ENCODE data around the gene SSB. TPM values are rescaled to one million over a fixed set of nuclear protein-coding genes. Genes with fewer than 3 reads are reported as not detected.

The SSB gene
- total and polyA plus RNA-seq, 4 experiments from 2014 or later = 112 to 149 (median 113) TPM

GRCh38 chr2:169771612-169772011, 27.1 kb upstream of the SSB start:
- Mint-ChIP-seq H3K27ac (no peak overlapping the region), H3K36me3 (no peaks in the 10 kb centered on the region), H3K27me3 (peaks cover 4 to 15% of the 10 kb centered on the region in 2 donors), H3K9me3 (no peaks in the 10 kb centered on the region), H3K4me3 (no peak overlapping the region), H3K4me1 (peaks cover 7 to 17% (median 13%) of the 10 kb centered on the region in 4 donors)
- no peak overlapping the region for H3K4me3 ChIP-seq (ENCODE audit: low read length in 2 of 2)
- POLR2A ChIA-PET (ENCODE audit: partially characterized antibody) = no interaction called here
- no peak overlapping the region for H3K27ac ChIP-seq (ENCODE audit: low read depth, low read length)
- H3K36me3 ChIP-seq (ENCODE audit: insufficient read depth, low read length) = no peaks in the 10 kb centered on the region
- intact Hi-C loops (cut with micrococcal nuclease) = no loop called here
- DNase-seq = no peak
- CTCF ChIA-PET (ENCODE audit: partially characterized antibody) = no interaction called here
- peaks cover 19% of the 10 kb centered on the region for H3K4me1 ChIP-seq (ENCODE audit: insufficient read depth, low read length)
- H3K9me3 ChIP-seq (ENCODE audit: control insufficient read depth in 1 of 2, low read length in 2 of 2) = no peaks in the 10 kb centered on the region
- no peaks in the 10 kb centered on the region for H3K27me3 ChIP-seq (ENCODE audit: insufficient read depth, low read length)

DNA sequence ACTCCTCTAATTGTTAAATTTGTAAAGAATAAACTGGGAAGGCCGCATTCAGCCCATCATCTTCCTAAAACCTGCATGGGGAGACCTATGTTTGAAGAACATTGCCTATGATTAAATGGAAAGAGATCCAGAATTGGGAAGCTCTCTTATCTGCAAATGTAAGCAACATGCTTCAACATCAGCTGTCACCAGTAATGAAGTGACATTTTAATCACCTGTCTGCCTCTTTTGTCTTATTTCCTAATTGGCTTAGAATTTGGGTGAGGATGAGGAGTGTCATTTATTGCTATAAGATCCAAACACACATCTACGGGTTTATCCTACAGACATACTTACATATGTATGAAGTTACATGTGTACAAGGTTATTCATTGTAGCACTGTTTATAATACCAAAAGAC, 26.0 kb upstream of the SSB start:
- Histone ChIP-seq H3K4me1 (ENCODE audit: insufficient read depth, low read length) (peaks cover 14% of the 10 kb centered on the region), H3K4me3 (ENCODE audit: low read length in 2 of 2) (no peak overlapping the region), H3K9me3 (ENCODE audit: control insufficient read depth in 1 of 2, low read length in 2 of 2) (no peaks in the 10 kb centered on the region), H3K27ac (ENCODE audit: low read depth, low read length) (no peak overlapping the region), H3K36me3 (ENCODE audit: insufficient read depth, low read length) (no peaks in the 10 kb centered on the region), H3K27me3 (ENCODE audit: insufficient read depth, low read length) (no peaks in the 10 kb centered on the region)
- H3K27ac Mint-ChIP-seq = no peak overlapping the region
- peaks cover under 1 to 11% (median 7%) of the 10 kb centered on the region in 4 donors for H3K4me1 Mint-ChIP-seq
- ChIA-PET CTCF (ENCODE audit: partially characterized antibody) (interaction anchor here (0.9 kb wide), 1 partner anchor 663 kb away, joined by 4 read pairs; no protein-coding TSS in a partner anchor), POLR2A (ENCODE audit: partially characterized antibody) (no interaction called here)
- H3K27me3 Mint-ChIP-seq = peaks cover 4 to 9% of the 10 kb centered on the region in 2 donors
- no peaks in the 10 kb centered on the region for H3K9me3 Mint-ChIP-seq
- DNase-seq = no peak
- intact Hi-C loops (cut with micrococcal nuclease) = no loop called here
- no peaks in the 10 kb centered on the region for H3K36me3 Mint-ChIP-seq
- H3K4me3 Mint-ChIP-seq = no peak overlapping the region

- H3K36me3 Mint-ChIP-seq = no peaks in the 10 kb centered on the region
- Histone ChIP-seq H3K36me3 (ENCODE audit: insufficient read depth, low read length) (no peaks in the 10 kb centered on the region), H3K4me3 (ENCODE audit: low read length in 2 of 2) (no peak overlapping the region), H3K4me1 (ENCODE audit: insufficient read depth, low read length) (no peaks in the 10 kb centered on the region), H3K27me3 (ENCODE audit: insufficient read depth, low read length) (no peaks in the 10 kb centered on the region), H3K9me3 (ENCODE audit: control insufficient read depth in 1 of 2, low read length in 2 of 2) (no peaks in the 10 kb centered on the region), H3K27ac (ENCODE audit: low read depth, low read length) (no peak overlapping the region)
- DNase-seq = no peak
- ChIA-PET CTCF (ENCODE audit: partially characterized antibody) (interaction anchor here (2.1 kb wide), 1 partner anchor 11 kb away, joined by 6 read pairs; no protein-coding TSS in a partner anchor), POLR2A (ENCODE audit: partially characterized antibody) (no interaction called here)
- intact Hi-C loops (cut with micrococcal nuclease) = no loop called here
- peaks cover 0 to 1% of the 10 kb centered on the region in 2 donors for H3K27me3 Mint-ChIP-seq
- H3K4me3 Mint-ChIP-seq = no peak overlapping the region
- no peak overlapping the region for H3K27ac Mint-ChIP-seq
- H3K9me3 Mint-ChIP-seq = no peaks in the 10 kb centered on the region
- H3K4me1 Mint-ChIP-seq = no peaks in the 10 kb centered on the region
Observed at GRCh38 chr2:169775354-169775753, 23.3 kb upstream of the SSB start.

DNA sequence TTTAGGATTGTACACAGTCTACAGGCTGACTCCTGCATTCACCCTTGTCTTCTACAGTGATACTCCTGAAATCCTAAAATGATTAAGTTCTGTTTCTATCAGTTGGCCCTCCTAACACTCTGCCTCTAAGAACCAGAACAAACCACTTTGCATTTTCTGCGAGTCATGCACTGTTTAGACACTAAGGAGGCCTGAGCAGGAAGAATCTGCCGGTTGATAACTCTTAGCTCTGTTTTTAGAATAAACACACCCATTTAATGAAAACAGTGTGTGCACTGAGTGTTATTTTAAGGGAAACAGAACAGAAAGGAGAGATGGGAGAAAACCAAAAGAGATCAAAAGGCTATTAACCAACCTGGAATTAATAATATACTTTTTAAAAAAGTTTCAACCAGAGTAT, 22.9 kb upstream of the SSB start:
- ChIA-PET POLR2A (ENCODE audit: partially characterized antibody) (no interaction called here), CTCF (ENCODE audit: partially characterized antibody) (interaction anchor here (2.1 kb wide), 1 partner anchor 11 kb away, joined by 6 read pairs; no protein-coding TSS in a partner anchor)
- H3K27ac Mint-ChIP-seq = no peak overlapping the region
- no peaks in the 10 kb centered on the region for H3K4me1 Mint-ChIP-seq
- H3K27ac ChIP-seq (ENCODE audit: low read depth, low read length) = no peak overlapping the region
- no peaks in the 10 kb centered on the region for H3K9me3 ChIP-seq (ENCODE audit: control insufficient read depth in 1 of 2, low read length in 2 of 2)
- no peak for DNase-seq
- H3K9me3 Mint-ChIP-seq = no peaks in the 10 kb centered on the region
- H3K4me3 ChIP-seq (ENCODE audit: low read length in 2 of 2) = no peak overlapping the region
- no peaks in the 10 kb centered on the region for H3K4me1 ChIP-seq (ENCODE audit: insufficient read depth, low read length)
- intact Hi-C loops (cut with micrococcal nuclease) = no loop called here
- H3K36me3 Mint-ChIP-seq = no peaks in the 10 kb centered on the region
- H3K4me3 Mint-ChIP-seq = no peak overlapping the region
- H3K27me3 Mint-ChIP-seq = peaks cover 0 to 1% of the 10 kb centered on the region in 2 donors
- no peaks in the 10 kb centered on the region for H3K27me3 ChIP-seq (ENCODE audit: insufficient read depth, low read length)
- H3K36me3 ChIP-seq (ENCODE audit: insufficient read depth, low read length) = no peaks in the 10 kb centered on the region

DNA sequence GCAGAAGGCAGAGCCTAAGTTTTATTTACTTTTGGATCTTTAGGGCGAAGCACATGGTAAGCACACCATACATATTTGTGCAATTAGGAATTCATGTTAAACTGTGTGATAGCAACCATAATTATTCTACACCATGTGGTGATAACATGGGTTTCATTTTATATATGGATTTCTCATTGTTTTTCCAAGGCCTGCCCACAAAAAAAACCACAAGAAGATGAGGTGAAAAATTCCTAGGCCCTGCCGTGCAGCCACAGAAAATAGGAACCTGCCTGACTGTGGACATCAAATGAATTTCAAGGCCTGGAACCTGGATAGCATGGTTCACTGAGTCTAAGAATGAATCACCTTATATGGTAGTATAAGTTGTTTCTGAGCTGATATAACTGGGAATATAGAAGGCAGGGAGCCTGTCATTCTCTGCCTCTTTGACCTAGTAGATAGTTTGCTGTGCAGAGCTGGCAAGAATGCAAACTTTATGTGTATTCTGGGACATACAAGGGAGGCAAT, 22.4 kb upstream of the SSB start:
- no peak overlapping the region for H3K27ac Mint-ChIP-seq
- no peak for DNase-seq
- H3K4me3 ChIP-seq (ENCODE audit: low read length in 2 of 2) = no peak overlapping the region
- H3K27ac ChIP-seq (ENCODE audit: low read depth, low read length) = no peak overlapping the region
- ChIA-PET CTCF (ENCODE audit: partially characterized antibody) (interaction anchor here (0.9 kb wide), 1 partner anchor 15 kb away, joined by 3 read pairs; no protein-coding TSS in a partner anchor), POLR2A (ENCODE audit: partially characterized antibody) (no interaction called here)
- no peaks in the 10 kb centered on the region for H3K9me3 Mint-ChIP-seq
- no peaks in the 10 kb centered on the region for H3K9me3 ChIP-seq (ENCODE audit: control insufficient read depth in 1 of 2, low read length in 2 of 2)
- H3K27me3 ChIP-seq (ENCODE audit: insufficient read depth, low read length) = no peaks in the 10 kb centered on the region
- H3K36me3 Mint-ChIP-seq = no peaks in the 10 kb centered on the region
- peaks cover 2 to 3% of the 10 kb centered on the region in 2 donors for H3K27me3 Mint-ChIP-seq
- H3K4me1 ChIP-seq (ENCODE audit: insufficient read depth, low read length) = no peaks in the 10 kb centered on the region
- H3K4me1 Mint-ChIP-seq = no peaks in the 10 kb centered on the region
- intact Hi-C loops (cut with micrococcal nuclease) = no loop called here
- no peak overlapping the region for H3K4me3 Mint-ChIP-seq
- no peaks in the 10 kb centered on the region for H3K36me3 ChIP-seq (ENCODE audit: insufficient read depth, low read length)

DNA sequence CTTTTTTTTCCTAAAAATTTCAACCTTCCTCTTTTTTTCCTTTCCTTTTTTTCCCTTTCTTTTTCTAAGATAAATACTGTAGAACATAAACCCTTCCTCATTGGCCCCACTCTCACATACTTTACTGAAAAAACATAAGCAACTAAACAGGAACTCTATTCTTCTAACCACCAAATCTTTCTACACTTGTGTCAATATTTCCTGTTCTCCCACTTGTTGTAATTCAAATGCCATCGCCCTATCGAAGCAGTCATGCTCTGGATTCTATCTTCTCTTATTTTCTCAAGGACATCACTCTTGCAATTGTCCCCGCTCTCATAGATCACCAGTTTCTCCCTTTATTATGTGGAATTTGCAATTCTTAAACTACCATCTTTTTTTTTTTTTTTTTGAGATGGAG, 20.2 kb upstream of the SSB start:
- H3K4me1 Mint-ChIP-seq = no peaks in the 10 kb centered on the region
- no peak overlapping the region for H3K4me3 Mint-ChIP-seq
- peak overlapping the region in 1 of 7 donors; percentile 33 for H3K27ac Mint-ChIP-seq
- no peak overlapping the region for H3K27ac ChIP-seq (ENCODE audit: low read depth, low read length)
- H3K36me3 Mint-ChIP-seq = no peaks in the 10 kb centered on the region
- H3K4me1 ChIP-seq (ENCODE audit: insufficient read depth, low read length) = no peaks in the 10 kb centered on the region
- no peak overlapping the region for H3K4me3 ChIP-seq (ENCODE audit: low read length in 2 of 2)
- intact Hi-C loops (cut with micrococcal nuclease) = no loop called here
- H3K36me3 ChIP-seq (ENCODE audit: insufficient read depth, low read length) = no peaks in the 10 kb centered on the region
- no peaks in the 10 kb centered on the region for H3K9me3 ChIP-seq (ENCODE audit: control insufficient read depth in 1 of 2, low read length in 2 of 2)
- CTCF ChIA-PET (ENCODE audit: partially characterized antibody) = no interaction called here
- peaks cover 4 to 7% of the 10 kb centered on the region in 2 donors for H3K27me3 Mint-ChIP-seq
- H3K27me3 ChIP-seq (ENCODE audit: insufficient read depth, low read length) = no peaks in the 10 kb centered on the region
- no peak for DNase-seq
- POLR2A ChIA-PET (ENCODE audit: partially characterized antibody) = no interaction called here
- H3K9me3 Mint-ChIP-seq = no peaks in the 10 kb centered on the region

DNA sequence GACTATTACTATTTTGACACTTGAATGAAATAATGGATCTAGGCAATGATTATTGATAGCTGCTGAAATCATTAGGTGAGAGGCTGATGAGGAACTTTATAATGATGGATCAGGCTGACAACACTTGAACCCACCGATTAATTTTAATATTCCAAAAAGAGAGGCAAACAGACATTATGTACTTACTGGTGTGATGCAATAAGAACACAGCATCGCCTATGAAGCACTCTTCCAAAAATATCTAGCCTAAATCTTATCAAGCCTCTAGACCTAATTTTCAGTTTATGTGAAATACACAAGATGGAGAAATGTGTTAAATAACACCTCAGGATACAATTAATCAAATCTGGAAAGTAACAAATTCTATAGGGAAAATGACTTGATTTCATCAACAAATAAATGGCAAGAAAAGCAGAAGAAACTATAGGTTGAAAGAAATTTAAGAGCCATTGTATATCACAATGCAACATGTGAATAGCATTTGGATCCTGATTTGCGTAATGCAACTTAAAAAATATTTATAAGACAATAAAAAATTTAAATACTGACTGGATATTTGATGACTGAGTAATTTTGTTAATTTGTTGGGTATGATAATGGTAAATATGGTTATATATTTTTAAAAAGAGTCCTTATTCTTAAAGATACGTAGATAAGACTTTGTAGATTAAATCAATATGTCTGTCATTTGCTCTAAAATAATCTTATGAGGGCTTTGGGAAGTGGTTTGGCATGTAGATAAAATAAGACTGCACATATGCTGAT, 17.2 kb upstream of the SSB start:
- no peaks in the 10 kb centered on the region for H3K36me3 Mint-ChIP-seq
- intact Hi-C loops (cut with micrococcal nuclease) = no loop called here
- Histone ChIP-seq H3K9me3 (ENCODE audit: control insufficient read depth in 1 of 2, low read length in 2 of 2) (no peaks in the 10 kb centered on the region), H3K4me1 (ENCODE audit: insufficient read depth, low read length) (no peaks in the 10 kb centered on the region), H3K27ac (ENCODE audit: low read depth, low read length) (no peak overlapping the region), H3K36me3 (ENCODE audit: insufficient read depth, low read length) (no peaks in the 10 kb centered on the region), H3K4me3 (ENCODE audit: low read length in 2 of 2) (no peak overlapping the region), H3K27me3 (ENCODE audit: insufficient read depth, low read length) (no peaks in the 10 kb centered on the region)
- H3K4me1 Mint-ChIP-seq = no peaks in the 10 kb centered on the region
- no peaks in the 10 kb centered on the region for H3K9me3 Mint-ChIP-seq
- no peak overlapping the region for H3K27ac Mint-ChIP-seq
- H3K4me3 Mint-ChIP-seq = no peak overlapping the region
- ChIA-PET CTCF (ENCODE audit: partially characterized antibody) (interaction anchor here (0.8 kb wide), 1 partner anchor 13 kb away, joined by 3 read pairs; no protein-coding TSS in a partner anchor), POLR2A (ENCODE audit: partially characterized antibody) (no interaction called here)
- peaks cover 4 to 9% of the 10 kb centered on the region in 2 donors for H3K27me3 Mint-ChIP-seq
- DNase-seq = no peak
